Spleen (tissue), 7 donors: Measurements from ENCODE around the gene GAB3.

ENCODE experiments used
- POLR2A ChIP-seq, 3 donors: fragments of 450-650 bp; IDR thresholded peaks; one replicate each; pipeline ENCODE4 v1.5.1; 2017; ENCODE audit warnings: antibody characterized with exemption in 3 of 3, mild to moderate bottlenecking in 1 of 3
- TF ChIP-seq, protein P1 (sequence below), 11 experiments: fragments of 200-600 bp in 7 of 11; fragments of 450-650 bp in 4 of 11; sonication (generic) in 4 of 11; IDR thresholded peaks in 8 of 11; conservative IDR thresholded peaks in 3 of 11; 1 replicate in 7 of 11; 2 replicates in 4 of 11; pipeline versions ENCODE4 v1.4.0 to v1.8.0; 2016 to 2021; ENCODE audit warnings: antibody characterized with exemption in 11 of 11, inconsistent platforms in 4 of 11, mild to moderate bottlenecking in 1 of 11
- donor health status: DM: no; HTN: no; CAD: no; lungs with moderate emphysema.
- donor health status: DM: no; HTN: no; CAD: no.
- donor health status: DM: no; HTN: no; CAD: no.

DNA sequence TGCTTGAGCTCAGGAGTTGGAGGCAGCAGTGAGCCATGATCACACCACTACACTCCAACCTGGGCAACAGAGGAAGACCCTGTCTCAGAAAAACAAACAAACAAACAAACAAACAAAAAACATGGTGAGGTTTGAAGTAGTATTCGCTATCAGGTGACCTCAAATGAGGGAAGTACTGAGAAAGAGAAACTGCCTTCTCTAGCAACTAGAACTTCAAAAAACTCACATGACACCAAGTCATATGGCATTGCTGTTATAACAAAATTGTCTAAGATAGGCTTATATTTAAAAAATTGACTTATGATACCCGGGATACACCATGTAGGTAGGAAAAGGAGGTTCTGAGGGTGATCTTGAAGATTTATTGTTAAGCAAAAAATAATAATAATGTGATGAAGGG, 44.1 kb upstream of the GAB3 start:
- TF ChIP-seq, protein P1, sequence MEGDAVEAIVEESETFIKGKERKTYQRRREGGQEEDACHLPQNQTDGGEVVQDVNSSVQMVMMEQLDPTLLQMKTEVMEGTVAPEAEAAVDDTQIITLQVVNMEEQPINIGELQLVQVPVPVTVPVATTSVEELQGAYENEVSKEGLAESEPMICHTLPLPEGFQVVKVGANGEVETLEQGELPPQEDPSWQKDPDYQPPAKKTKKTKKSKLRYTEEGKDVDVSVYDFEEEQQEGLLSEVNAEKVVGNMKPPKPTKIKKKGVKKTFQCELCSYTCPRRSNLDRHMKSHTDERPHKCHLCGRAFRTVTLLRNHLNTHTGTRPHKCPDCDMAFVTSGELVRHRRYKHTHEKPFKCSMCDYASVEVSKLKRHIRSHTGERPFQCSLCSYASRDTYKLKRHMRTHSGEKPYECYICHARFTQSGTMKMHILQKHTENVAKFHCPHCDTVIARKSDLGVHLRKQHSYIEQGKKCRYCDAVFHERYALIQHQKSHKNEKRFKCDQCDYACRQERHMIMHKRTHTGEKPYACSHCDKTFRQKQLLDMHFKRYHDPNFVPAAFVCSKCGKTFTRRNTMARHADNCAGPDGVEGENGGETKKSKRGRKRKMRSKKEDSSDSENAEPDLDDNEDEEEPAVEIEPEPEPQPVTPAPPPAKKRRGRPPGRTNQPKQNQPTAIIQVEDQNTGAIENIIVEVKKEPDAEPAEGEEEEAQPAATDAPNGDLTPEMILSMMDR (IDR thresholded peaks at IDR 0.05 in 8 of 11, conservative IDR thresholded peaks at IDR 0.05 in 3 of 11) = no peak
- TF ChIP-seq POLR2A (IDR thresholded peaks at IDR 0.05) = no peak
